GM12865 (cell line): ENCODE measurements around the gene SLF1.

Experiments used
- DNase-seq: peaks from one replicate; pipeline ENCODE4 v3.0.0; 2010; ENCODE audit warnings: low read depth
- H3K4me3 ChIP-seq: 2 replicates; pipeline ENCODE4 v1.5.1; 2011; ENCODE audit warnings: mild to moderate bottlenecking, low read depth, low read length, control low read depth
- CTCF ChIP-seq: IDR thresholded peaks from 2 replicates; pipeline ENCODE4 v1.5.1; 2011; ENCODE audit warnings: low read length, control low read depth, low read depth, inconsistent platforms; ENCODE audit not compliant: insufficient read depth; ENCODE audit errors: missing control alignments

The SLF1 gene

GRCh38 chr5:94736498-94736897, 118.0 kb downstream of the SLF1 start:
- TF ChIP-seq CTCF = no peak
- no peak overlapping the region for H3K4me3 ChIP-seq
- DNase-seq = no peak

DNA sequence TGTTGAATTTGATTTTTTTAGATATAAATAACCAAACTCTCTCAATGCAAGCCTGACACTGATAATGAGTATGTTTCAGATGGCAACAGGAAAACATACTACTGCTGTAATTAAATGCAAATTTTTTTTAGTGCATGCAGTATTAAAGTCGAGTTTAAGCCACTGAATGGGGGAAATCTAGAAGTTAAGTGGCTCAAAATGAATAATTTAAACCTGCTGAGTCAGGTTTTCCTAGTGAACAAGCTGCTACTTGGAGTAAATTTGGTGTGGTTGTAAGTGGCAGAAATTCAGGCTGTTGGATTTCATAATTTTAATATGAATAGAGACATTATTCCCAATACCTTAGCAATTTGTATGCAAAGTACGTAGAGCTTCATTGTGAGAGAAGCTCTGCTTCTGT, 121.8 kb downstream of the SLF1 start:
- DNase-seq = no peak
- no peak overlapping the region for H3K4me3 ChIP-seq
- TF ChIP-seq CTCF = no peak

DNA sequence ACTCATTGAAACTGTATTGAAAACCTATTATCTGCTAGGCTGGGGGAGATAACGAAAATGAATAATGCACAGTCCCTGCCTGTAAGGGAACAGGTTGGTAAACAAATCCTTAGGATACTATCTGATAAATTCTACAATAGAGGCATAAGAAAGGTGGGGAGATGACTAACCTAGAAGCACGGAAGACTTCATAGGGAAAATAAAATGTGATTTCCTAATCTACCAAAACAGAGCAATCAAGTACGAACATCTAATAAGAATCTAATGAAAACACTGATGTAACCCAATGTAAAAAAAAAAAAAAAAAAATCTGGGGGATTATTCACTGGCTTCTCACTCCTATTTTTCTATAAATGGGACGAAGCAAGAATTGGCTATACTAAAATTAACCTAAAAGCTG, 124.4 kb downstream of the SLF1 start:
- no peak for TF ChIP-seq CTCF
- no peak overlapping the region for H3K4me3 ChIP-seq
- no peak for DNase-seq

DNA sequence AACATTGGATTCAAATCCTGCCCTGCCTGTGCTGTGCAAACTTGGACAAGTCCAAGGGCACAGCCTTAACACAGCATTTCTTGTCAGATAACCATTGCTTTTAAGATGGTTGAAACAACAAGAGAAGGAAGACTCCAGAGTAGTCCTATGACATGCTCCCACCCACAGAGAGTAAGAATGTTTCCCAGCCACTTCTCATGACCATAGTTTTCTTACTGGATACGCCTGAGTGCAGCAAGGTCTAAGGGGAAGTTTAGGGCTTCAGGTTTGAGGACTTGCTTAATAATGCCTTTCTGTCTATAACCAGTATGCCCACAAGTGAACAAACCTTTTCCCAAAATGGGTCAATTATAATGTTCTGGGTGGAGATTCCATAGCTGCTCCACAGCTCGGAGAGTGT, 126.4 kb downstream of the SLF1 start:
- no peak for TF ChIP-seq CTCF
- H3K4me3 ChIP-seq = no peak overlapping the region
- DNase-seq = peak; percentile 27

DNA sequence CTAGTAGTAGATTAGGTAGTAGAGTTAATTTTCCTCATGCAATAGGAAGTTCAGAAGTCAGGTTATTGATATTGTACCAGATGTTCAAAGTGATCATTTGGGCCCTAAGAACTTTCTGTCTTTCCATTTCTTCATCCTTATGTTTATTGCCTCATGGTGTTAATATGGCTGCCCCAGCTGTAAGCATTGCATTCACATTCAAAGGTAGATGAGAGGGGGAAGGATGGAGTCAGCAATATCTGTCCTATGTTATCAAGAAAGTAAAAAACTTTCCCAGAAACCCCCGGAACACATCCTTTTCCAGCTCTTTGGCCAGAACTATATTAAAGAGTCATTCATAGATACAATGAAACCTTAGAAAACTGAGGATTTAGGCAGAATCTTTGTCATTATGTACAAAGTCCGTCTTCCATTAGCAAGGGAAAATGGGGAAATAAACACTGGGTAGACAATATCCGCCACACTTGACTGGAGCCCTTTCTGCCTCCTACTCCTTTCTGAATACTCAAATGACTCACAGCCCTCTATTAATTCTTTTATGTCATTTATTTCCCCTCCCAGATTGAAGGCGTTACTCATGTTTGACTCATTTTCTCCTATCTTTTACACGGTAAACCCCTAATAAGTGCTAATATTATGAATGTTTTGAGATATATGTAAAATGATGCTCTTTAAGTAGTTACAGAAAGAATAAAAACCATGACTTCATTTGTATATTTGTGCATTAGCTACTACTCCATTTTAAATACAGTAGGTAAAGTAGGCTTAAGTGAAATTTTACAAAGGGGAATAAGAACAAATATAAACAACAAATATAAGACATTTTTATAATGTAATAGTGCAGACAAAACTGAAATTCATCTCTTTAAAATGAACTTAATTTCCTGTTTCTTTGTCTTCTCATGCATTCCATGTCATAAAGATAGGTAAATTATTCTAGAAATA, 127.6 kb downstream of the SLF1 start:
- DNase-seq = peak; percentile 71
- TF ChIP-seq CTCF = no peak
- no peak overlapping the region for H3K4me3 ChIP-seq

- peak; percentile 75 for DNase-seq
- no peak overlapping the region for H3K4me3 ChIP-seq
- TF ChIP-seq CTCF = no peak
Measured at GRCh38 chr5:94746731-94747124, 128.3 kb downstream of the SLF1 start.
